ENCODE results near the gene MEN1. TPM values are rescaled to one million over a fixed set of nuclear protein-coding genes. Genes with fewer than 3 reads are reported as not detected.
A peak's percentile ranks its signal among the peaks of the same experiment; 100 is the strongest.

The MEN1 gene
- total RNA-seq, 1 experiment from 2014 or later, result 32.7 TPM

DNA sequence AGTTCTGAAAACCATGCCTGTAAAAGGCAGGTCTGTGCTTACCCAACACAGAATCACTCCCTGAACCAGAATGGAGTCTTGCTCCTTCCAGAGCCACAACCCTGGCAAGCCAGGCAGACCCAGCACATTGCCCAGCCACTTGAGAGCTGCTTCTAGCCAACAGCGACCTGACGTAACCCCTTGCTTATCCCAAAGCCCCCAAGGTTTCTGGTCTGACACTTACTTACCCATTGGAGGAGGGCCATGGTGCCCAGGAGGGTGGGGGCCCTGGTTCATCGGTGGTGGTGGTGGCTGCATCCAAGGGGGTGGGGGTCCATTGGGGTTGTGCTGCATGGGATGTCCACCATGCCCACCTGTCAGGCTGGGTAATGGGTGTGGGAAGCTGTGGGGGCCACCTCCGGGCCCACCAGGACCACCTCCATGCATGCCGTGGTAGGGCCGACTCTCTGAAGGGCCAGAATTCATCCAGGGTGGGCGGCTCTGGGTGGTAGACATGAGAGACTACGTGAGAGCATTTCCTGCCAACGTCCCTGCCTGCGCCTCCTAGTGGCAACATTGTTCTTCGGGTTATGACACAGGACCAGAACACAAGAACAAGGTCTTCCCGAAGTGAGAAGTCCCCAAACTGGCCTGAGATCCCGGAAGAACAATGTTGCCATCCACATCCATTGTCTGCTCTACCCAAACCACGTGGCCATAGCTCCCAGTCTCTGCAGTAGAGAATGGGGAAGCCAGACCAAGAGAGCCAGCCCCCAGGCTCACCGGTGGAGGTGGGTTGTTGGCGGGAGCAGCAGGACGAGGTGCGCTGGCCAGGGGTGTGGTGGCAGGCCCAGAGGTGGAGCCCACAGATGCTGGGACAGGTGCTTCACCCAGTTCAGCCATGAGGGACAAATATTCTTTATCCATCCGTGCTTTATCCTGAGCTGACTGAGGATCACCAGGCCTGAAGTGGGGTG lies 42.7 kb downstream of the MEN1 start:
- BruUV-seq (replicated peaks), result no TSS peak
- no peaks in the 10 kb centered on the region for H3K9me3 Mint-ChIP-seq (ENCODE audit: unreplicated experiment)
- H3K4me3 Mint-ChIP-seq (ENCODE audit: unreplicated experiment), result no peak overlapping the region
- no peak overlapping the region for H3K4me3 ChIP-seq (ENCODE audit: low read depth, low read length)
- intact Hi-C loops (cut with micrococcal nuclease; ENCODE audit: unreplicated experiment), result loop anchor here (2.0 kb wide), 1 partner anchor 79 kb away; no protein-coding TSS in a partner anchor
- H3K4me1 Mint-ChIP-seq (ENCODE audit: low read depth, unreplicated experiment), result no peaks in the 10 kb centered on the region
- peaks cover 100% of the 10 kb centered on the region for H3K36me3 Mint-ChIP-seq (ENCODE audit: insufficient read depth, unreplicated experiment)
- H3K27me3 Mint-ChIP-seq (ENCODE audit: insufficient read depth, unreplicated experiment), result no peaks in the 10 kb centered on the region
- no peaks in the 10 kb centered on the region for H3K4me1 ChIP-seq
- H3K36me3 ChIP-seq (ENCODE audit: control insufficient read depth, insufficient read depth, low read length), result peaks cover 37% of the 10 kb centered on the region
- ChIA-PET CTCF (interaction anchor here (0.7 kb wide), 1 partner anchor 117 kb away, joined by 4 read pairs; no protein-coding TSS in a partner anchor), POLR2A (no interaction called here)
- TF ChIP-seq, protein P1, sequence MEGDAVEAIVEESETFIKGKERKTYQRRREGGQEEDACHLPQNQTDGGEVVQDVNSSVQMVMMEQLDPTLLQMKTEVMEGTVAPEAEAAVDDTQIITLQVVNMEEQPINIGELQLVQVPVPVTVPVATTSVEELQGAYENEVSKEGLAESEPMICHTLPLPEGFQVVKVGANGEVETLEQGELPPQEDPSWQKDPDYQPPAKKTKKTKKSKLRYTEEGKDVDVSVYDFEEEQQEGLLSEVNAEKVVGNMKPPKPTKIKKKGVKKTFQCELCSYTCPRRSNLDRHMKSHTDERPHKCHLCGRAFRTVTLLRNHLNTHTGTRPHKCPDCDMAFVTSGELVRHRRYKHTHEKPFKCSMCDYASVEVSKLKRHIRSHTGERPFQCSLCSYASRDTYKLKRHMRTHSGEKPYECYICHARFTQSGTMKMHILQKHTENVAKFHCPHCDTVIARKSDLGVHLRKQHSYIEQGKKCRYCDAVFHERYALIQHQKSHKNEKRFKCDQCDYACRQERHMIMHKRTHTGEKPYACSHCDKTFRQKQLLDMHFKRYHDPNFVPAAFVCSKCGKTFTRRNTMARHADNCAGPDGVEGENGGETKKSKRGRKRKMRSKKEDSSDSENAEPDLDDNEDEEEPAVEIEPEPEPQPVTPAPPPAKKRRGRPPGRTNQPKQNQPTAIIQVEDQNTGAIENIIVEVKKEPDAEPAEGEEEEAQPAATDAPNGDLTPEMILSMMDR (IDR thresholded peaks at IDR 0.05; ENCODE audit: insufficient read depth in 1 of 2, low read depth in 1 of 2, low read length in 1 of 2, severe bottlenecking in 1 of 2, unreplicated experiment in 1 of 2), result peak; percentile 71 to 80
- no peaks in the 10 kb centered on the region for H3K9me3 ChIP-seq
- peak; percentile 76 to 83 for DNase-seq
- H3K27me3 ChIP-seq (replicated peaks; ENCODE audit: control insufficient read depth, insufficient read depth, low read length), result no peaks in the 10 kb centered on the region
- no peak overlapping the region for H3K27ac Mint-ChIP-seq (ENCODE audit: unreplicated experiment)

DNA sequence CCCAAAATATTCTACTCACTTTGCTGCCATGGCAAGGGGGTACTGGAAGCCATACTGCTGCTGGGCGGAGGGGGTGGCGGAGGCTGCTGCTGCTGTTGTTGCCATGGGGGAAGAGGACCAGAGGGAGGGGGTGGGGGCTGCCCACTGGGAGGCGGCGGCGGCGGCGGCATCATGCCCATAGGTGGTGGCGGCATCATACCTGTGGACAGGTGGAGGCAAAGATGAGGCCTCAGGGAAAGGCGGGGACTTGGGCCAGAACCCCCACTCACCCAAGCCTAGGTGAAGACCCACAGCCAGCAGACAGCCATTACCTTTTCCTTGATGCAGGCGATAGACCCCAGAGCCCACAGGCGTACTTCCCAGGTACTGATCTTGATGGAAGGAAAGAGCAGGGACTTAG lies 43.5 kb downstream of the MEN1 start:
- H3K36me3 Mint-ChIP-seq (ENCODE audit: insufficient read depth, unreplicated experiment), result peaks cover 100% of the 10 kb centered on the region
- H3K27ac Mint-ChIP-seq (ENCODE audit: unreplicated experiment), result peak overlapping the region; percentile 43
- BruUV-seq (replicated peaks), result no TSS peak
- no peaks in the 10 kb centered on the region for H3K27me3 Mint-ChIP-seq (ENCODE audit: insufficient read depth, unreplicated experiment)
- intact Hi-C loops (cut with micrococcal nuclease; ENCODE audit: unreplicated experiment), result loop anchor here (2.0 kb wide), 1 partner anchor 78 kb away; no protein-coding TSS in a partner anchor
- H3K9me3 ChIP-seq, result no peaks in the 10 kb centered on the region
- no peak overlapping the region for H3K4me3 Mint-ChIP-seq (ENCODE audit: unreplicated experiment)
- TF ChIP-seq, protein P1 (IDR thresholded peaks at IDR 0.05; ENCODE audit: insufficient read depth in 1 of 2, low read depth in 1 of 2, low read length in 1 of 2, severe bottlenecking in 1 of 2, unreplicated experiment in 1 of 2), result no peak
- H3K9me3 Mint-ChIP-seq (ENCODE audit: unreplicated experiment), result no peaks in the 10 kb centered on the region
- POLR2A ChIA-PET, result interaction anchor here (0.6 kb wide), 1 partner anchor 14 kb away, joined by 3 read pairs; no protein-coding TSS in a partner anchor
- H3K36me3 ChIP-seq (ENCODE audit: control insufficient read depth, insufficient read depth, low read length), result peaks cover 37% of the 10 kb centered on the region
- DNase-seq, result peak in 1 of 2 experiments; percentile 34
- H3K4me3 ChIP-seq (ENCODE audit: low read depth, low read length), result no peak overlapping the region
- no peaks in the 10 kb centered on the region for H3K27me3 ChIP-seq (replicated peaks; ENCODE audit: control insufficient read depth, insufficient read depth, low read length)
- no peaks in the 10 kb centered on the region for H3K4me1 ChIP-seq
- CTCF ChIA-PET, result interaction anchor here (0.7 kb wide), 1 partner anchor 116 kb away, joined by 4 read pairs; no protein-coding TSS in a partner anchor
- H3K4me1 Mint-ChIP-seq (ENCODE audit: low read depth, unreplicated experiment), result no peaks in the 10 kb centered on the region

DNA sequence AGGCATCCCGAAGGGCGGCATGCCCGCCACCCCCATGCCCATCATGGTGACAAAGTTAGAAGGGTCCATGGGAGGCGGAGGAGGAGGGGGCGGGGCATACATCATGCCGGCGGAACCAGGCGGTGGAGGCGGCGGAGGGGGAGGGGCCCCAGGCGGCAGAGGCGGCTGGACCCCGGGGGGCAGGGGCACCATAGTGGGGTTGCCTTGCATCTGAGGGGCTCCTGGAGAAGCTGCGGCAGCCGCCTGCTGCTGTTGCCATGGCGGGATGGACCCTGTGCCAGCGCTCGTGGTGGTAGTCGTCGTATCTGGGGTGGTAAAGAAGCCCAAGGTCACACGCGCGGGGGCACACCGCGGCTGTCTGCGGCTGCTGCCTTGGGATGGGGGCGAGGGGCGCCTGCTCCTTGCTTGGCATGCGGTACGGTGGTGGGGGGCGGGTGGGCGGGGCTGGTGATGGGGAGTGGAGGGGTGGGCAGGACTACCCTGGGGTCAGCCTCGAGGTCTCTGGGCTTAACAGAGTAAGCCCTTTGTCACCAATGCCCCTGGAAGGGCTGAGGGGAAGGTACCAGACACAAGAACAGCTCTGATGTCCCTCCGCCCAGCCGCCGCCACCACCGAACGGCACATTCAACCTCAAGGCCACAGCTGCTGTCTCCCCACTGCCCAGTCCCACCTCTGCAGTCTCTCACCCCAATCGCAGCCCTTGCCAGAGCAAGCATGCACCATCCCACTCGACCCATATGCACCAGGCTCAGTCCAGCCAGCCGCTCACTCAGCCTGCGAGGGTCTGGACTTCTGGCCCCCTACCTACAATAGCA lies 44.3 kb downstream of the MEN1 start:
- TF ChIP-seq, protein P1 (IDR thresholded peaks at IDR 0.05; ENCODE audit: insufficient read depth in 1 of 2, low read depth in 1 of 2, low read length in 1 of 2, severe bottlenecking in 1 of 2, unreplicated experiment in 1 of 2), result no peak
- H3K9me3 Mint-ChIP-seq (ENCODE audit: unreplicated experiment), result no peaks in the 10 kb centered on the region
- no peak overlapping the region for H3K4me3 Mint-ChIP-seq (ENCODE audit: unreplicated experiment)
- no TSS peak for BruUV-seq (replicated peaks)
- Histone ChIP-seq H3K9me3 (no peaks in the 10 kb centered on the region), H3K4me3 (ENCODE audit: low read depth, low read length) (no peak overlapping the region), H3K27me3 (replicated peaks; ENCODE audit: control insufficient read depth, insufficient read depth, low read length) (no peaks in the 10 kb centered on the region), H3K4me1 (no peaks in the 10 kb centered on the region), H3K36me3 (ENCODE audit: control insufficient read depth, insufficient read depth, low read length) (peaks cover 35% of the 10 kb centered on the region)
- peaks cover 100% of the 10 kb centered on the region for H3K36me3 Mint-ChIP-seq (ENCODE audit: insufficient read depth, unreplicated experiment)
- peak in 1 of 2 experiments; percentile 38 for DNase-seq
- no peaks in the 10 kb centered on the region for H3K27me3 Mint-ChIP-seq (ENCODE audit: insufficient read depth, unreplicated experiment)
- intact Hi-C loops (cut with micrococcal nuclease; ENCODE audit: unreplicated experiment), result loop anchor here (2.0 kb wide), 1 partner anchor 77 kb away; no protein-coding TSS in a partner anchor
- peak overlapping the region; percentile 43 for H3K27ac Mint-ChIP-seq (ENCODE audit: unreplicated experiment)
- no peaks in the 10 kb centered on the region for H3K4me1 Mint-ChIP-seq (ENCODE audit: low read depth, unreplicated experiment)
- CTCF ChIA-PET, result no interaction called here
- POLR2A ChIA-PET, result interaction anchor here (0.6 to 0.9 kb wide), 2 partner anchors 13 to 15 kb away, joined by 3 read pairs; no protein-coding TSS in a partner anchor

All from Caco-2 (cell line).